Caco-2 (cell line): ENCODE results near the gene A1BG. TPM values are rescaled to one million over a fixed set of nuclear protein-coding genes. Genes with fewer than 3 reads are reported as not detected.
"Not testable (repeated sequence)": the region's sequence is repeated elsewhere in the genome, so short reads cannot be mapped to it uniquely, and the experiment has no call there.

Experiments
- BruUV-seq: library from RNA; stranded (reverse); fragments of 400-500 nt; replicated peaks from 2 replicates; lab custom pipeline; 2021; lab: Mats Ljungman, UMichigan
- CTCF ChIA-PET: fragments of 300-600 bp; sonication (Branson Sonifier 250); formaldehyde crosslinking; loops from one replicate; lab custom pipeline; 2022; ENCODE audit warnings: antibody characterized with exemption; lab: Charles Lee
- POLR2A ChIA-PET: fragments of 300-600 bp; sonication (Branson Sonifier 250); formaldehyde crosslinking; loops from one replicate; lab custom pipeline; 2022; ENCODE audit warnings: antibody characterized with exemption; lab: Charles Lee
- DNase-seq, 2 experiments: peaks; one replicate each; pipeline versions ENCODE4 v3.0.0 to v3.0.0-alpha.2; 2020 to 2022
- H3K27me3 ChIP-seq: replicated peaks from 2 replicates; pipeline ENCODE4 v1.6.0; 2011; ENCODE audit warnings: low read length; ENCODE audit not compliant: control insufficient read depth, insufficient read depth
- H3K36me3 ChIP-seq: 2 replicates; pipeline ENCODE4 v1.5.1; 2011; ENCODE audit warnings: low read length; ENCODE audit not compliant: control insufficient read depth, insufficient read depth
- H3K4me1 ChIP-seq: fragments of 250-450 bp; sonication (Bioruptor Pico); 2 replicates; pipeline ENCODE4 v1.5.1; 2020; ENCODE audit warnings: mild to moderate bottlenecking
- H3K4me3 ChIP-seq: 2 replicates; pipeline ENCODE4 v1.5.1; 2011; ENCODE audit warnings: low read depth, mild to moderate bottlenecking, control low read depth, low read length
- H3K9me3 ChIP-seq: fragments of 250-450 bp; sonication (Bioruptor Pico); 2 replicates; pipeline ENCODE4 v1.5.1; 2020; ENCODE audit warnings: mild to moderate bottlenecking, moderate library complexity
- H3K27ac Mint-ChIP-seq: one replicate; pipeline ENCODE4 v1.8.0; 2022; ENCODE audit warnings: mixed read lengths; ENCODE audit not compliant: unreplicated experiment
- H3K27me3 Mint-ChIP-seq: one replicate; pipeline ENCODE4 v1.8.0; 2022; ENCODE audit warnings: mixed read lengths; ENCODE audit not compliant: insufficient read depth, unreplicated experiment
- H3K36me3 Mint-ChIP-seq: one replicate; pipeline ENCODE4 v1.8.0; 2022; ENCODE audit warnings: mild to moderate bottlenecking, mixed read lengths; ENCODE audit not compliant: insufficient read depth, unreplicated experiment
- H3K4me1 Mint-ChIP-seq: one replicate; pipeline ENCODE4 v1.8.0; 2022; ENCODE audit warnings: low read depth, mixed read lengths; ENCODE audit not compliant: unreplicated experiment
- H3K4me3 Mint-ChIP-seq: one replicate; pipeline ENCODE4 v1.8.0; 2022; ENCODE audit warnings: mild to moderate bottlenecking, moderate library complexity, mixed read lengths; ENCODE audit not compliant: unreplicated experiment
- H3K9me3 Mint-ChIP-seq: one replicate; pipeline ENCODE4 v1.8.0; 2022; ENCODE audit warnings: mixed read lengths; ENCODE audit not compliant: unreplicated experiment
- intact Hi-C: fragments of 100-400 bp; cut with micrococcal nuclease; formaldehyde crosslinking; loops from one replicate; pipeline ENCODE4 v1.10.0; 2022; ENCODE audit not compliant: unreplicated experiment
- total RNA-seq: library from RNA; stranded (reverse); gene quantifications from 2 replicates; pipeline ENCODE4 v1.2.3, GENCODE V29; 2022
- TF ChIP-seq, protein P1 (sequence below), 2 experiments: fragments of 200-600 bp in 1 of 2; IDR thresholded peaks; 1 replicate in 1 of 2; 2 replicates in 1 of 2; pipeline versions ENCODE4 v1.5.1 to v1.8.0; 2011 to 2022; ENCODE audit warnings: antibody characterized with exemption in 1 of 2, control low read depth in 1 of 2, inconsistent platforms in 1 of 2, low read depth in 1 of 2, low read length in 1 of 2, mild to moderate bottlenecking in 1 of 2, moderate library complexity in 1 of 2; ENCODE audit not compliant: insufficient read depth in 1 of 2, severe bottlenecking in 1 of 2, unreplicated experiment in 1 of 2

The A1BG gene
- total RNA-seq, 1 experiment from 2014 or later: 2.8 TPM

DNA sequence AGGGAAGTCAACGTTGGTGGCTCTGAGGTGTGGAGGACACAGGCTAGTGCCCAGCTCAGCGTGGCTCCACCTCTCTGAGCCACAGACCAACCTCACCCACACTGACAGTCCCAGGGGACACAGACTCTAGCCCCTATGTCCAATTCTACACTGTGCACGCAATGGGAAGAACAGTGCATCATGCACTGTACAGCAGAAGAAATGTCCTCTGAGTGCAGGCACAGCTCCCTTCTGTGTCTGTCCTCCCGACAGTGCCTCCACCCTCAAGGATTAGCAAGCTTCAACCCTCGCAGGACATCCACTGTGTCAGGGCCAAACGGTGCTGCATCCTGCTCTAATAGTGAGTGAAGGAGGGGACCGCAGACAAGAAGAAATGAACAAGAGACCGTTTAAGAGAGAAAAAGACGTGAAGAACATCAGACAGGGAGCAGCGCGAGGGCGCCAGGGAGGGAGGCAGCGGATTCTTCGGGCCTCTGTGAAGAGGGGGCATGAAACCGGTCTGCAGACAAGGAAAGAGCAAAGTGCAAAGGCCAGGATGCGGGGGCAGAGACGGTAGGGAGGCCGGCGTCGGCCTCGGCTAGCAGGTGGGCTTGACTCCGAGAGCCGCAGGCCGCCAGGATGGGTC is 26.9 kb upstream of the A1BG start:
- CTCF ChIA-PET: interaction anchor here (1.1 kb wide), 1 partner anchor 18 kb away, joined by 3 read pairs; the partner anchor contains the start of gene ZNF497
- H3K36me3 Mint-ChIP-seq: peaks cover 14% of the 10 kb centered on the region
- TSS peak; percentile 28 for BruUV-seq

DNA sequence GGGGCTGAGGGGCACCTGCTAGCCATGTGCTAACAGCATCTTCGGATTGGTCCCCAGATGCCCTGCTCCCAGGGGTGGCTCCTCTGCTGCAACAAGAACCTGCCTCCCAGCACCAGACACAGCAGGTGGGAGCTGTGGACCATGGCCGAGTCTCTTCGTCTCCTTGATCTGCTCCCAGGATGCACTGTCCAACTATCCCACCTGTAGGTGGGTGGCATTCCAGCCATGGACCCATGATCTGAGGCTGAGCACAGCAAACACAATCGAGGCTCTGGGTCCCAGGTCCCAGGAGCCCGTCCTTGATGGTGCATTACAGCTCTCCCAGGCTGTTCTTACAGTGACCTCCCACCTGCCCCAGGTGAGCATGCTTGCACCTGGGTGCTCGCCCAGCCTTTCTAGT is 26.0 kb upstream of the A1BG start:
- TF ChIP-seq, protein P1, sequence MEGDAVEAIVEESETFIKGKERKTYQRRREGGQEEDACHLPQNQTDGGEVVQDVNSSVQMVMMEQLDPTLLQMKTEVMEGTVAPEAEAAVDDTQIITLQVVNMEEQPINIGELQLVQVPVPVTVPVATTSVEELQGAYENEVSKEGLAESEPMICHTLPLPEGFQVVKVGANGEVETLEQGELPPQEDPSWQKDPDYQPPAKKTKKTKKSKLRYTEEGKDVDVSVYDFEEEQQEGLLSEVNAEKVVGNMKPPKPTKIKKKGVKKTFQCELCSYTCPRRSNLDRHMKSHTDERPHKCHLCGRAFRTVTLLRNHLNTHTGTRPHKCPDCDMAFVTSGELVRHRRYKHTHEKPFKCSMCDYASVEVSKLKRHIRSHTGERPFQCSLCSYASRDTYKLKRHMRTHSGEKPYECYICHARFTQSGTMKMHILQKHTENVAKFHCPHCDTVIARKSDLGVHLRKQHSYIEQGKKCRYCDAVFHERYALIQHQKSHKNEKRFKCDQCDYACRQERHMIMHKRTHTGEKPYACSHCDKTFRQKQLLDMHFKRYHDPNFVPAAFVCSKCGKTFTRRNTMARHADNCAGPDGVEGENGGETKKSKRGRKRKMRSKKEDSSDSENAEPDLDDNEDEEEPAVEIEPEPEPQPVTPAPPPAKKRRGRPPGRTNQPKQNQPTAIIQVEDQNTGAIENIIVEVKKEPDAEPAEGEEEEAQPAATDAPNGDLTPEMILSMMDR (IDR thresholded peaks at IDR 0.05; ENCODE audit: insufficient read depth in 1 of 2, low read depth in 1 of 2, low read length in 1 of 2, severe bottlenecking in 1 of 2, unreplicated experiment in 1 of 2): no peak
- Mint-ChIP-seq H3K4me3 (peak overlapping the region; percentile 87), H3K4me1 (peaks cover 5% of the 10 kb centered on the region), H3K36me3 (peaks cover 14% of the 10 kb centered on the region), H3K27ac (no peak overlapping the region), H3K27me3 (no peaks in the 10 kb centered on the region), H3K9me3 (no peaks in the 10 kb centered on the region)
- intact Hi-C loops: no loop called here
- POLR2A ChIA-PET: interaction anchor here (1.1 kb wide), 1 partner anchor 29 kb away, joined by 3 read pairs; the partner anchor contains the start of gene ZNF584
- Histone ChIP-seq H3K4me3 (peak overlapping the region; percentile 68; the same call in 1 of the 2 replicates), H3K4me1 (peaks cover 10% of the 10 kb centered on the region), H3K27me3 (no peaks in the 10 kb centered on the region), H3K36me3 (no peaks in the 10 kb centered on the region; the same call in 1 of the 2 replicates), H3K9me3 (no peaks in the 10 kb centered on the region)
- no TSS peak for BruUV-seq
- CTCF ChIA-PET: interaction anchor here (1.1 kb wide), 1 partner anchor 17 kb away, joined by 3 read pairs; the partner anchor contains the start of gene ZNF497
- no peak for DNase-seq

More for the DNA sequence above, 26.9 kb upstream of the A1BG start:
- POLR2A ChIA-PET: interaction anchor here (0.7 to 1.1 kb wide), 2 partner anchors 18 to 28 kb away, joined by 3 to 5 read pairs; partner anchors contain the start of genes ZNF497 and ZNF584
- Histone ChIP-seq H3K4me3 (peak overlapping the region; percentile 68), H3K27me3 (no peaks in the 10 kb centered on the region), H3K36me3 (no peaks in the 10 kb centered on the region; the same call in 1 of the 2 replicates), H3K4me1 (peaks cover 11% of the 10 kb centered on the region), H3K9me3 (no peaks in the 10 kb centered on the region)
- Mint-ChIP-seq H3K27ac (peak overlapping the region; percentile 85), H3K27me3 (no peaks in the 10 kb centered on the region), H3K9me3 (no peaks in the 10 kb centered on the region), H3K4me1 (peaks cover 5% of the 10 kb centered on the region), H3K4me3 (peak overlapping the region; percentile 87)
- DNase-seq: no peak
- TF ChIP-seq, protein P1 (IDR thresholded peaks at IDR 0.05; ENCODE audit: insufficient read depth in 1 of 2, low read depth in 1 of 2, low read length in 1 of 2, severe bottlenecking in 1 of 2, unreplicated experiment in 1 of 2): no peak
- intact Hi-C loops: loop anchor here (1.0 to 2.0 kb wide), 3 partner anchors 53 to 101 kb away; partner anchors contain the start of genes ZNF324 and ZNF8

DNA sequence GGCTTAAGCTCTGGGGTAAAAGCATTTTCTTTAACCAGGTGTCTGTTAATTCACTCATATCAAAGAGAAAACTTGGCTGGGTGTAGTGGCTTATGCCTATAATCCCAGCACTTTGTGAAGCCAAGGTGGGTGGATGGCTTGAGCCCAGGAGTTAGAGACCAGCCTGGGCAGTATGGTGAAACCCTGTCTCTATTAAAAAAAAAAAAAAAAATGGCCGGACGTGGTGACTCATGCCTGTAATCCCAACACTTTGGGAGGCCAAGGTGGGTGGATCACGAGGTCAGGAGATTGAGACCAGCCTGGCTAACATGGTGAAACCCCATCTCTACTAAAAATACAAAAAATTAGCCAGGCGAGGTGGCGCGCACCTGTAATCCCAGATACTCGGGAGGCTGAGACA is 23.4 kb upstream of the A1BG start:
- BruUV-seq, H3K4me1 ChIP-seq, H3K4me3 ChIP-seq, DNase-seq, H3K9me3 ChIP-seq, H3K9me3 Mint-ChIP-seq, H3K4me3 Mint-ChIP-seq, intact Hi-C loops, H3K27me3 ChIP-seq, POLR2A ChIA-PET, CTCF ChIA-PET, H3K4me1 Mint-ChIP-seq, H3K36me3 ChIP-seq, H3K27me3 Mint-ChIP-seq, H3K27ac Mint-ChIP-seq: not testable (repeated sequence)
- H3K36me3 Mint-ChIP-seq: peaks cover 14% of the 10 kb centered on the region
